Epithelial cell of prostate (primary cell): ENCODE data around the gene DGAT2.
A peak's percentile ranks its signal among the peaks of the same experiment; 100 is the strongest.

Experiments used
- DNase-seq: peaks from one replicate; pipeline ENCODE4 v3.0.0-alpha.2; 2011; ENCODE audit warnings: low read depth, low spot score
- H3K27ac ChIP-seq: fragments of 450-650 bp; 2 replicates; pipeline ENCODE4 v1.5.1; 2017; ENCODE audit warnings: mild to moderate bottlenecking

Gene DGAT2

DNA sequence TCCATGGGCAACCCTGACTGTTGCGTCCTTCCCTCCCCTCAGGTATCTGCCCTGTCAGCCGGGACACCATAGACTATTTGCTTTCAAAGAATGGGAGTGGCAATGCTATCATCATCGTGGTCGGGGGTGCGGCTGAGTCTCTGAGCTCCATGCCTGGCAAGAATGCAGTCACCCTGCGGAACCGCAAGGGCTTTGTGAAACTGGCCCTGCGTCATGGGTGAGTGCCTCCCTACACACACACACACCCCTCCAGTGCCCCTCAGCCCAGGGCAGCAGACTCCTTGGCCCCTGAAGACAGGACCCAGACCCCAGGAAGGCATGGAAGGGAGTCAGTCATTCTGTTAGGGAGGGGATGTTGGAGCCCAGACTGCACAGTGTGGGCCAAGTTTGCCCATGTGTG is 28.5 kb downstream of the DGAT2 start:
- peak overlapping the region; percentile 15 for H3K27ac ChIP-seq
- no peak for DNase-seq

DNA sequence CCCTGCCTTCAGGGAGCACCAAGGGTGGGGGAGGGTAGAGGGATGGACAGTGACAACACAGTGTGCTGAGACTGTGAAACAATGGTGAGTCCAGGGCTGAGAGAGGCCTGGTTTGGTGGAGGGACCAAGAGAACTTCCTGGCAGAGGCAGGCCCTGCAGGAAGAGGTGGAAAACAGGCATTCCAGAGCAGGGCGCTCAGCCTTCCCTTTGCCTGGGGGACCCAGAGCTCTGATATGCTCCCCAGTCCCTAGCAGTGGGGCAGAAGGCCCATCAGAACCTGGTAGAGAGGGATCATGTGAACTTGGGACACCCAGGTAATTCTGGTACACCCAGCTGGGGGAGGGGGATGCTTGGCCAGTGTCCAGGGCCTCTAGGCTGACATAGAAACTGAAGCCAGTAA is 29.2 kb downstream of the DGAT2 start:
- DNase-seq, result no peak
- H3K27ac ChIP-seq, result peak overlapping the region; percentile 15

DNA sequence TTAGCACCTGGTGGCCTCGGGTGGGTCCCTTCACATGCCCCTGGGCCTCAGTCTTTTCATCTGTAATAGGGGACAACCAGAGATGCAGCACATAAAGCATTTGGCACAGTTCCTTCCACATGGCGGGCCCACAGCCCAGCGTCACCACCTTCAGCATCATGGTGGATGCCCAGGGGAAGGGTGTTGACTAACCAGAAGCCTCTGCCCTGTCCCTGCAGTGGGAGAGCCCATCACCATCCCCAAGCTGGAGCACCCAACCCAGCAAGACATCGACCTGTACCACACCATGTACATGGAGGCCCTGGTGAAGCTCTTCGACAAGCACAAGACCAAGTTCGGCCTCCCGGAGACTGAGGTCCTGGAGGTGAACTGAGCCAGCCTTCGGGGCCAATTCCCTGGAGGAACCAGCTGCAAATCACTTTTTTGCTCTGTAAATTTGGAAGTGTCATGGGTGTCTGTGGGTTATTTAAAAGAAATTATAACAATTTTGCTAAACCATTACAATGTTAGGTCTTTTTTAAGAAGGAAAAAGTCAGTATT is 31.6 kb downstream of the DGAT2 start:
- DNase-seq, result no peak
- no peak overlapping the region for H3K27ac ChIP-seq

DNA sequence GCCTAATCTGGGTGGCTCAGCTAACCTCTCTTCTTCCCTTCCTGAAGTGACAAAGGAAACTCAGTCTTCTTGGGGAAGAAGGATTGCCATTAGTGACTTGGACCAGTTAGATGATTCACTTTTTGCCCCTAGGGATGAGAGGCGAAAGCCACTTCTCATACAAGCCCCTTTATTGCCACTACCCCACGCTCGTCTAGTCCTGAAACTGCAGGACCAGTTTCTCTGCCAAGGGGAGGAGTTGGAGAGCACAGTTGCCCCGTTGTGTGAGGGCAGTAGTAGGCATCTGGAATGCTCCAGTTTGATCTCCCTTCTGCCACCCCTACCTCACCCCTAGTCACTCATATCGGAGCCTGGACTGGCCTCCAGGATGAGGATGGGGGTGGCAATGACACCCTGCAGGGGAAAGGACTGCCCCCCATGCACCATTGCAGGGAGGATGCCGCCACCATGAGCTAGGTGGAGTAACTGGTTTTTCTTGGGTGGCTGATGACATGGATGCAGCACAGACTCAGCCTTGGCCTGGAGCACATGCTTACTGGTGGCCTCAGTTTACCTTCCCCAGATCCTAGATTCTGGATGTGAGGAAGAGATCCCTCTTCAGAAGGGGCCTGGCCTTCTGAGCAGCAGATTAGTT is 32.3 kb downstream of the DGAT2 start:
- H3K27ac ChIP-seq, result no peak overlapping the region
- DNase-seq, result no peak

DNA sequence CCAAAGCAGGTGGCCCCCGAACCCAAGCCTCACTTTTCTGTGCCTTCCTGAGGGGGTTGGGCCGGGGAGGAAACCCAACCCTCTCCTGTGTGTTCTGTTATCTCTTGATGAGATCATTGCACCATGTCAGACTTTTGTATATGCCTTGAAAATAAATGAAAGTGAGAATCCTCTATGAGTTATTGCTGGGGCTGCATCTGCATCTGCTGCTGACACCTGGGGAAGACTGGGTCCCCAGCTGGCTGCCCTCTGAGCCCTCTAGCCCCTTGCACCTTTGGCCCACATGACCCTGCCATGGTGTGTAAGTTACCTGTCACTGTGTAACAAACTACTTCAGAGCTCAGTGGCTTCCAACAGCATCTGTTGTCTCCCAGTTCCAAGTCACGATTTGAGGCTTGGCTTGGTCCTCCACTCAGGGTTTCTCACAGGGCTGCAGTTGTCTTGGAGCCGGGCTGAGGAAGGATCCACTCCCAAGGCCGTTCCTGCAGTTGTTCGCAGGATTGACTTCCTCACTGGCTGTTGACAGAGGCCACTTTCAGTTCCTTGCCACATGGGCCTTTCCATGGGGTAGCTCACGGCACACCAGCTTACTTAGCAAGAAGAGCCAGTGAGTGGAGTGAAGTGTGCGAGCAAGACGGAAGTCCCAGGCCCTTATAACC is 32.9 kb downstream of the DGAT2 start:
- DNase-seq, result no peak
- H3K27ac ChIP-seq, result no peak overlapping the region

DNA sequence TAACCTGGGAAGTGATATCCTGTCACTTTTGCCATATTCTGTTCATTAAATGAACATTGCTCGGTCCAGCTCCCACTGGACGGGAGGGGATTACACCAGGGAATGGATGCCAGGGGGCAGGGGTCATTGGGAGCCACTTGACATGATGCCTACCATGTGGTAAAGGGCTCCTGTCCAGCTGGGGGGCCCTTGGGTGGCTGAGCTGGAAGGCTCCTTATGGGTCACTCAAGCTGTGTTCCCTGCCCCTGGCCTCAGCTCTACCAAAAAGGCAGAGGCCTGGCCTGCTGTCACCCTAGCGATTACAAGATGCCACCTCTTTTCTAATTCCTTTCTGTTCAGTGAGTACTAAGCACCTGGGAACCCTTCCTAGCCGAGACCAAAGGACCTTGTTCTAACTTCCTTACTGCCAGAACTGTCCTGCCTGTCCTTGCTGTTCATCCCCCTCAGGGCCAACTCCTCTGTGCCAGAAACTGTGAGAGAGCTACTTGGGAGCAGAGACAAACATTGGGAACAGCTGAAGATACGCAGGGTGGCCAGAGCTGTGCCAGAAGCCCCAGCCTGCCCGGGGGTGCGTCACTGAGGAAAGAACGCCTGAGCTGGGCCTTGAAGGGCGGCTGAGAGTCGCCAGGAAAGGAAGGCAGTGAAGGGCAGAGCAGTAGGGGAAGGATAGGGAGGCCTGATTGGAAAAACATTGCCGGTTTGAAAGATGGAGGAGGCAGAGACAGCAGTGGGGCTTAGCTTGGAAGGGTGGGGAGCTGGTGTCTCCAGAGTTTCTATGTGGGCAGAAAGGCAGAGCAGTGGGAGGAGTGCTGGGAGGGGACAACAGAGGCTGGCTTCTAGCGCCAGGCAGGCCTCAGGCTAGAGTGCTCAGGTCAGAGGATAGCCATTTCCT is 33.7 kb downstream of the DGAT2 start:
- no peak overlapping the region for H3K27ac ChIP-seq
- DNase-seq, result no peak

DNA sequence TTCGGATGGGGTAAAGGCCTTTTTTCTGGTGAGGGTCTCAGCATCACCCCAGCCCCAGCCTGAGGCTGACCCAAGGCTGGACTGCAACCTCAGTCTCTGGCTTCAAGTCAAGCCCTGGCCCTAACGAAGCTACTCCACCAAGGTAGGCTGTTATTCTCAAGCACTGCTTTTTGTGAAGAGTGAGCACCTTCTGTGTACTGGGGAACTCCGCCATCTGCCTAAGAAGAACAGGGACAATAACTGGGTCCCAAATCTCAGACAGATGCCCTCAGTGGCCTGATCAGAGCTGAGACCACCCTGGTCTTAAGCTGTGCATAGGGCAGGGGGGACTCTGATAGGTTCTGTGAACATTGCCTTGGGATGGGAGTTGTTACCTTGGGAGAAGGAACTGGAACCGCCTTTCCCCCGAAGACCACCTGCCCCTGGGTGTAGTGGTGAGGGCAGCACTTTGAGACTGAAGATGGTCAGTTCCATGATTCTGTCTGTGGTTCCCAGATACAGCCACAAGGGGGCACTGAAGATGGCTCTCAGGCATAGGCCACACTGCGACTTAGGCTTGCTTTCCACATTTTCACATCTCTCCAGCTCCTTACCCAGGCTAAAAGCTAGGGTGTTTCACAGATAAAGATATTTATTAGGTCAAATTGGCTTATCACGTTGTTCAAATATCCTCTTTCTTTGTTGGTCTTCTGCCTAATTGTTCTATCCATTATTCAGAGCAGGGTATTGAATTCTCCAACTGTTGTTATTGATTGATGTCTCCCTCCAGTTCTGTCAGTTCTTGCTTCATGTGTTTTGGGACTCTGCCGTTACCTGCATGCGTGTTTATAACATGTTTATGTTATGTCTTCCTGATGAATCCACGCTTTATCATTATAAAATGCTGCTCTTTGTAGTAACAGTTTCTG is 34.6 kb downstream of the DGAT2 start:
- no peak overlapping the region for H3K27ac ChIP-seq
- DNase-seq, result no peak

DNA sequence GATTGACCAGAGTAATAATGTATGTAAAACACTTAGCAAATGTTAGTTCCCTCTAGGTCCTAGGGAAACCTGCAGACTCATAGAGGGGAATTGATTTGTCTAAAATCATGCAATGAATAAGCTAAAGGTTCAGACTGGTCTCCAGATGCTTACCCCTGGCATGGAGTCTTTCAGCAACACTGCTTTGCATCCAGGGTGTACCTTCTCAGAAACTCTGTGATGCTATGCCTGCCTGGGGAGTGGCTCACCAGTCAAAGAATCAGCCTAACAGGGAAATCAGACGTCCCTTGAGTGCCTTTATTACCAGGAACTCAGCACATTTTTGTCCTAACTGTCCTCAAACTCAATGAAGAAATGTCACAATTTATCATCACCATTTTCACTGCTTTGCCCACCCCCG is 40.5 kb downstream of the DGAT2 start:
- no peak for DNase-seq

DNA sequence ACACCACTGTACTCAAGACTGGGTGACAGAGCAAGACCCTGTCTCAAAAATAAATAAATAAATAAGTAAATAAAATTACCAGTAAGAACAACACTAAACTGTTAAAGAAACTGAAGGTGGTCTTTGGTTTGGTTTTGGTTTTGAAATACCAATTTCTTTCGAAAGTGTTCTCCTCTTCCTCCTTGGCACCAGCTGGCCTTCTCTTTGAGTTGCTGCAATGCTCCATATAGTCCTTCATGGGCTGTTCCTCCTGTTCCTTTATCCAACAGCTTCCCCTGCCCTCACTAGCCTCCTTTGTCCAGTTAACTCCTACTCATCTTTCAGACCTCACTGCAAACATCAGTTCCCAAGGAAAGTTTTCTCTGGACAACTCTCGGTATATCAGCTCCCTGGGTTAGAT is 41.4 kb downstream of the DGAT2 start:
- no peak overlapping the region for H3K27ac ChIP-seq

More for the DNA sequence above, 40.5 kb downstream of the DGAT2 start:
- no peak overlapping the region for H3K27ac ChIP-seq

DNA sequence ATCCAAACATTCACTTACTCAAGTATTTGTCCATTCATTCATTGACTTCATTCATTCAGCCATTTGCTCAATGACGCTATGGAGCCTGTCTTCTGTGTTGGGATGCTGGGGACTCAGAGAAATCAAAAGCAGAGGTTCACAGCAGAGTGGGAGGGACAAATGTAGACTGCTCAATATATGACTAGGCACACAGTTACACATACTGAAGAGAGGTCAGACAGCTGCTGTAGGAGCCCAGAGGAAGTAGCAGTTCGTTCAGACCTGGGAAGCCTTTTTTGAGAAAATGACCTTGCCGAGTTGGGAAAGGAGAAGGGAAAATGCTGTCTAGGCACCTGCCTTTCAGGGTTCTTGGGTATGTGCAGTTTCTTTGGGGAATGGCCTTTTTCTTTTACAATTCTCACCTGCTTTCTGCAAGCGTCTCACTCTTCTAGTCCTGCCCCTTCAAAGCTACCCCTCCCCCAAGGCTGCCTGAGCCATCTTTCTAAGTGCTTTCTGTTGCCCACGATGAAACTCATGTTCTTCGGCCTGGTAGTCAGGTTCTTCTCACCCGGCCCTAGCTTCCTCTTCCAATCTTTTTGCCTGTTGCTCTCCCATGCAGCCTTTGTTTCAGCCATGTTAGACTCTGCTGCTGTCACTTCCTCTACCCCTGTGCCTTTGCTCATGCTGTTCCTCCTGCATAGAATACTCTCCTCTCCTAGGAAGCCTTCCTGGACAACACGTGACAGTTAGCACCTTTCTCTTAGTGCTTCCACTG is 42.2 kb downstream of the DGAT2 start:
- no peak for DNase-seq
- H3K27ac ChIP-seq, result no peak overlapping the region

More for the DNA sequence above, 41.4 kb downstream of the DGAT2 start:
- DNase-seq, result no peak

DNA sequence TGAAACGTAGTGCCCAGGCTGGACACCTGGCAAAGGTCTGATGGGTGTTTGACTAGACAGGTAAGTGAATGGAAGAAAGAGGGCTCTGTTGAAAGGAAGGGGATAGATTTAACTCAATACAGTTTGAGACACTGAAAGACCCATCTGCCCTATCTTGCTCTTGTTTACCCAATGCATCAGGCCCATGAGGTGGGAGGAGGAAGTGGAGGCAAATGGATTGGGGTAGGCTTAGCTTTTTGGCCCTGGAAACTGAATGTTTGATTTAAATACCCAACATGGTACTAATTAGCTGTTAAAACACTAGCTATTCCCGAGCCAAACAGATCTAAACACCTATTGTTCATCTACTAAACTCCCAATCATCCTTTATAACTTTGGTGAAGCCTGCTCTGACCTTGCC is 42.9 kb downstream of the DGAT2 start:
- no peak for DNase-seq
- no peak overlapping the region for H3K27ac ChIP-seq

DNA sequence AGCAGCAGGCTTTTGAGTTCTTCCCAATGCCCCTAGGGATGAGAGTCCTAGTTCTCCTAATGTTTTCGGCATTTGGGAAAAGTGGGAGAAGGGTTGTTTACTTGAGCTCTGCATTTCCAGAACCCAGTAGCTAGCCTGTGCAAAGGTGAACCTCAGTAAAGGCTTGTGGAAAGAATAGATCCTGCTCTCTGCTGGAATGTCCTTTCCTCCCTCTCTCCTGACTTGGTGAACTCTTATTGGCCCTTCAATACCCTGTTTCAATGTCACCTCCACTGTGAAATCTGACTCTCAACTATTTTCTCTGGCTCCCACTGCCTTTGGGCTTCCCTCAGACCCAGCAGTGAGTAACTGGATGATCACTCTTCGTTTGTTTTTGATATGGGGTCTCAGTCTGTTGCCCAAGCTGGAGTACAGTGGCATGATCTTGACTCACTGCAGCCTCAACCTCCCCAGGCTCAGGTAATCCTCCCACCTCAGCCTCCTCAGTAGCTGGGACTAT is 44.0 kb downstream of the DGAT2 start:
- no peak for DNase-seq
- H3K27ac ChIP-seq, result peak overlapping the region; percentile 86

DNA sequence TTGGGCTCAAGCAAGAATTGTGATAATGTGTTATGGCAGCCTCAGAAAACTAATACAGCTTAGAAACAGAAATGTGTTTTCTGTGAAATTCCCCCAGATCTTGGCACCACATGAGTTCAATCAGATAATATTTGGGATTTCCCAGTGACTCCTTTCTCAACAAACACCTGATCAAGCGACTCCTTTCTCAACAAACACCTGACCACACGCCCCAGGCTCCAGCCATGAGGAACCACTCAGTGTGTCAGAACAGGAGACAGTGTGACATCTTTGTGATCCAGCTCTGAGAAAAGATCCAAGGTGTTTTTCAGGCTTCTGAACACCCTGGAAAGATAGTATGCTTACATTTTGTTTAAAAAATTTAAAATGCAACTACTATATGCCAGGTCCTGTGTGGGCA is 44.5 kb downstream of the DGAT2 start:
- H3K27ac ChIP-seq, result peak overlapping the region; percentile 86
- no peak for DNase-seq

DNA sequence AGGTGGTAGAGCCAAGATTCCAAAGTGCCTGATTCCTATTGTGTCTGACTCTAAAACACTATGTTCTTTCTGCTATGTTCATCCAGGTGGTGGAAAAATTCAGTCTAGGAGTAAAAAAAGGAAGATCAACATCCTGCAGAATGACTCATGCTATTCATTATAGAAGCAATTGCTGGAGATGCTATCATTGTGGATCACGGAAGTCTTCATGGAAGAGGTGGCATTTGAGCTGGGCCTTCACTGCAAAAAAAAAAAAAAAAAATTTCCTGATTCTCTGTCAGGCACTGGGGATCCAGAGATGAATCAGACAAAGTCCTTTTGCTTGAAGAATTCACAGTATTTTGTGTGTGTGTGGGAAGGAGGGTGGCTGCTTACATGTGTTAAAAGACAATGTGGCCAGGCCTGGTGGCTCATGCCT is 45.1 kb downstream of the DGAT2 start:
- DNase-seq, result peak; percentile 45

DNA sequence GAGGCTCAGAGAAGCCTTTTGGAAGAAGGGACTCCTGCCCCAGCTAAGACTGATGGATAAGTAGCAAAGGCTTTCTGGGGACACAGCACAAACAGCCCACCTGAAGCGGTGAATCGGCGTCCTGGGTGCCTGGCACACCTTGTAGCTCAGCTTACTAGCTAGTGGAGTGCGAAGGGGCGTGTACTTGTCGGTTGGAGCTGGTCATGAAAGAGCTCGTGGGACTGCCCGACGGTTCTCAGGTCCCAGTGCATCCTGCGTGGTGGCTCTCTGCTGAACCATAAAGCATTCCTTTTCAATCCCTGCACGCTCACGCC is 45.7 kb downstream of the DGAT2 start:
- DNase-seq, result peak; percentile 34
- H3K27ac ChIP-seq, result peak overlapping the region; percentile 86

More for the DNA sequence above, 45.1 kb downstream of the DGAT2 start:
- H3K27ac ChIP-seq, result peak overlapping the region; percentile 86

DNA sequence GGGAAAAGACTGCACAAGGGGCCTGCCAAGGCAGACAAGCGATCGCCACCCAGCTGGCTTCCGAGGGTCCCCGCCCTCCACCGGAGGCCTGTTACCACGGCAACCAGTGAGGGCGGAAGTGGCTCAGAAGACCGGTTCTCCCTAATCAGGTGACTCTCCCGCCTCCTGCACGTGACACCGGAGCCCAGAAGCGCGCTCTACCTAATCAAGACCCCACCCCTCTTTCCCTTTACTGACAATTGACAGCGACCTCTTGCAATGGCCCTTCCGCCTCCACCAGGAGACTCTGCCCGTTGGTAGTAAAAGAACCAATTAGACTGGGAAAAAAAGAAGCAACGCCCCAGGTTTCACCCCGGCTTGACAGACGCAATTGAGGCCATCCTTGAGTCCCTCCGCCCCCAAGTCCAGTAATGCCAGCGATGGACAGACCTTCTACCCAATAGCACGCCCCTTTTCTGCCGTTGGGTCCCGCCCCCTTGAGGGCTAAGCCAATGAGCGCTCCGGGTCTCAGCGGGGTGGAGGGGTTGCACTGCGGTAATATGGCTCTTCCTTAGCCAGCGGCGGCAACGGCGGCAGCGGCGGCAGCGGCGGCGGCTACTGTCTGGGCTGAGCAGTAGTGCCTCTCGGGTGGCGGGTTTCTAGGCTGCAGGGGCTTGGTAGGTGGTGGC is 46.2 kb downstream of the DGAT2 start, which contains the start of gene UVRAG:
TSS of gene UVRAG (plus strand) at position 534 of the 668 bp plus-strand sequence. CDS start 198 bp downstream, outside the sequence.
- H3K27ac ChIP-seq, result peak within 1 kb of the TSS; percentile 86
- peak; percentile 98 for DNase-seq

DNA sequence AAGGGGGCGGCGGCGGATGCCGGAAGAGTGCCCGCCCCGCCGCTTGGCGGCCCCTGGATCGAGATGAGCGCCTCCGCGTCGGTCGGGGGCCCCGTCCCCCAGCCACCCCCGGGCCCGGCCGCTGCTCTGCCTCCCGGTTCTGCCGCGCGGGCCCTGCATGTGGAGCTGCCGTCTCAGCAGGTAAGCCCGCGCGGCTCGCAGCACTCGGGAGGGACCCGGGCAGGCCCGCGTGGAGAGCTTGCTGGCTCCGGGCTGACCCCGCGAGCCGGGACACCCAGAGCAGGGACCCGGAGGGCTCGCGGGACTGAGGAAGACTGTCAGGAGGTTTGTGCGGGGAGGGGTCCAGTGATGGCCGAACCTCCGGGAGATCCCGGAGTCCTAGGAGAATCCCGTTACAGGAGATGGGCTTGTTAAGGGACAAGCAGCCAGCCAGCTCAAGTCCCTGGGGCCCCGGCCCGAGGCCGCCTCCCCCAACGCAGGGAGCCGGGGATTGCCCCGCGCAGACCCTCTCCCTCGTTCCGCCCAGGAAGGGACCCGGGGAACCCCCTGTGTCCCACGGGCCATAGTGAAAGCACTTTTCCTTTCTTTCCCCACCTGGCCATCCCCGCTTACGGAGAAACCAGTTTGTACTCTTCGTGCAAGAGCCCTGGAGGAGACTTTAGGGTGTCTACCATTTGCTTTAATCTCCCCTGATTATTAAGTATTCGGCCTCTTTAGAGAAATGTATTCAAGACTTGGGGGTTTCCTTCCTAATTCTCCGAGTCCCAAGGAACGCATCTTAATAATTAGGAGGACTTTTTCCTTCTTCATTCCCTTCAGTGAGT is 47.0 kb downstream of the DGAT2 start:
- no peak for DNase-seq
- peak overlapping the region; percentile 86 for H3K27ac ChIP-seq
